MM.1S (cell line): ENCODE measurements around the gene PCDHB15.

Source experiments
- DNase-seq: peaks from one replicate; pipeline ENCODE4 v3.0.0-alpha.2; 2015
- H2AFZ ChIP-seq: fragments of 300-600 bp; sonication (generic); 2 replicates; pipeline ENCODE4 v1.6.0; 2016; ENCODE audit warnings: antibody characterized with exemption, low read length
- H3F3A ChIP-seq: fragments of 300-600 bp; sonication (generic); 2 replicates; pipeline ENCODE4 v1.6.1; 2016; ENCODE audit warnings: mild to moderate bottlenecking, antibody characterized with exemption, low read length, moderate library complexity, mixed read lengths; ENCODE audit not compliant: insufficient read depth
- H3K27ac ChIP-seq: fragments of 300-600 bp; sonication (generic); 2 replicates; pipeline ENCODE4 v1.5.1; 2016; ENCODE audit warnings: mild to moderate bottlenecking, low read length
- H3K27me3 ChIP-seq: fragments of 300-600 bp; sonication (generic); replicated peaks from 2 replicates; pipeline ENCODE4 v1.6.0; 2016; ENCODE audit warnings: low read length; ENCODE audit not compliant: insufficient read depth
- H3K36me3 ChIP-seq: fragments of 300-600 bp; sonication (generic); replicated peaks from 2 replicates; pipeline ENCODE4 v1.6.1; 2016; ENCODE audit warnings: mild to moderate bottlenecking, low read length, mixed read lengths; ENCODE audit not compliant: insufficient read depth
- H3K4me1 ChIP-seq: fragments of 300-600 bp; sonication (generic); 2 replicates; pipeline ENCODE4 v1.6.1; 2016; ENCODE audit warnings: low read length, mixed read lengths
- H3K4me2 ChIP-seq: fragments of 300-600 bp; sonication (generic); 2 replicates; pipeline ENCODE4 v1.6.0; 2016; ENCODE audit warnings: low read depth, low read length
- H3K4me3 ChIP-seq: fragments of 300-600 bp; sonication (generic); 2 replicates; pipeline ENCODE4 v1.5.1; 2016; ENCODE audit warnings: low read length, mixed read lengths
- H3K79me2 ChIP-seq: fragments of 300-600 bp; sonication (generic); 2 replicates; pipeline ENCODE4 v1.6.1; 2016; ENCODE audit warnings: mixed run types, low read length, mixed read lengths
- H3K9ac ChIP-seq: fragments of 300-600 bp; sonication (generic); 2 replicates; pipeline ENCODE4 v1.6.1; 2016; ENCODE audit warnings: low read length, mixed read lengths
- H3K9me2 ChIP-seq: fragments of 300-600 bp; sonication (generic); replicated peaks from 2 replicates; pipeline ENCODE4 v1.6.1; 2016; ENCODE audit warnings: mild to moderate bottlenecking, low read length, mixed read lengths; ENCODE audit not compliant: insufficient read depth
- H3K9me3 ChIP-seq: fragments of 300-600 bp; sonication (generic); replicated peaks from 2 replicates; pipeline ENCODE4 v1.6.1; 2016; ENCODE audit warnings: mild to moderate bottlenecking, low read length, mixed read lengths; ENCODE audit not compliant: insufficient read depth
- H4K20me1 ChIP-seq: fragments of 300-600 bp; sonication (generic); 2 replicates; pipeline ENCODE4 v1.6.1; 2016; ENCODE audit warnings: mild to moderate bottlenecking, low read length, moderate library complexity, mixed read lengths; ENCODE audit not compliant: insufficient read depth
- EZH2 ChIP-seq: fragments of 300-600 bp; sonication (generic); optimal IDR thresholded peaks from 2 replicates; pipeline ENCODE3; 2017; ENCODE audit warnings: low read depth, mild to moderate bottlenecking, antibody characterized with exemption, low read length, mixed read lengths
- EZH2phosphoT487 ChIP-seq: fragments of 300-600 bp; sonication (generic); IDR thresholded peaks from 2 replicates; pipeline ENCODE4 v1.6.1; 2018; ENCODE audit warnings: antibody characterized with exemption, low read length
- TF ChIP-seq, protein P1 (sequence below): fragments of 300-600 bp; sonication (generic); IDR thresholded peaks from 2 replicates; pipeline ENCODE4 v1.5.1; 2016; ENCODE audit warnings: antibody characterized with exemption, low read length, mixed read lengths

The PCDHB15 gene

GRCh38 chr5:141250576-141250975 is 5.4 kb downstream of the PCDHB15 start:
- no peaks in the 10 kb centered on the region for H3K4me1 ChIP-seq
- H3K4me2 ChIP-seq: no peak overlapping the region
- DNase-seq: no peak
- TF ChIP-seq, protein P1, sequence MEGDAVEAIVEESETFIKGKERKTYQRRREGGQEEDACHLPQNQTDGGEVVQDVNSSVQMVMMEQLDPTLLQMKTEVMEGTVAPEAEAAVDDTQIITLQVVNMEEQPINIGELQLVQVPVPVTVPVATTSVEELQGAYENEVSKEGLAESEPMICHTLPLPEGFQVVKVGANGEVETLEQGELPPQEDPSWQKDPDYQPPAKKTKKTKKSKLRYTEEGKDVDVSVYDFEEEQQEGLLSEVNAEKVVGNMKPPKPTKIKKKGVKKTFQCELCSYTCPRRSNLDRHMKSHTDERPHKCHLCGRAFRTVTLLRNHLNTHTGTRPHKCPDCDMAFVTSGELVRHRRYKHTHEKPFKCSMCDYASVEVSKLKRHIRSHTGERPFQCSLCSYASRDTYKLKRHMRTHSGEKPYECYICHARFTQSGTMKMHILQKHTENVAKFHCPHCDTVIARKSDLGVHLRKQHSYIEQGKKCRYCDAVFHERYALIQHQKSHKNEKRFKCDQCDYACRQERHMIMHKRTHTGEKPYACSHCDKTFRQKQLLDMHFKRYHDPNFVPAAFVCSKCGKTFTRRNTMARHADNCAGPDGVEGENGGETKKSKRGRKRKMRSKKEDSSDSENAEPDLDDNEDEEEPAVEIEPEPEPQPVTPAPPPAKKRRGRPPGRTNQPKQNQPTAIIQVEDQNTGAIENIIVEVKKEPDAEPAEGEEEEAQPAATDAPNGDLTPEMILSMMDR: no peak
- no peak for TF ChIP-seq EZH2phosphoT487
- no peak for TF ChIP-seq EZH2
- H4K20me1 ChIP-seq: no peaks in the 10 kb centered on the region
- H3K27ac ChIP-seq: no peak overlapping the region
- no peak overlapping the region for H3K9ac ChIP-seq
- H3K79me2 ChIP-seq: no peaks in the 10 kb centered on the region
- H2AFZ ChIP-seq: no peak overlapping the region
- H3K9me3 ChIP-seq: 0 out of 2 replicates have a peak, but pooled peaks cover 4% of the 10 kb centered on the region
- H3K4me3 ChIP-seq: no peak overlapping the region
- no peaks in the 10 kb centered on the region for H3K36me3 ChIP-seq
- H3K27me3 ChIP-seq: no peaks in the 10 kb centered on the region
- H3K9me2 ChIP-seq: no peaks in the 10 kb centered on the region
- H3F3A ChIP-seq: no peaks in the 10 kb centered on the region

GRCh38 chr5:141258464-141258863 is 13.3 kb downstream of the PCDHB15 start:
- Histone ChIP-seq H3K36me3 (no peaks in the 10 kb centered on the region), H3F3A (no peaks in the 10 kb centered on the region), H3K4me1 (no peaks in the 10 kb centered on the region), H3K4me2 (no peak overlapping the region), H3K9ac (no peak overlapping the region), H2AFZ (no peak overlapping the region), H4K20me1 (no peaks in the 10 kb centered on the region), H3K27me3 (no peaks in the 10 kb centered on the region), H3K27ac (no peak overlapping the region), H3K9me3 (peaks cover 4% of the 10 kb centered on the region), H3K4me3 (no peak overlapping the region), H3K9me2 (no peaks in the 10 kb centered on the region), H3K79me2 (no peaks in the 10 kb centered on the region)
- no peak for DNase-seq
- TF ChIP-seq EZH2 (no peak), EZH2phosphoT487 (no peak)
- TF ChIP-seq, protein P1: no peak

GRCh38 chr5:141258948-141259347 is 13.8 kb downstream of the PCDHB15 start:
- Histone ChIP-seq H3K9ac (no peak overlapping the region), H3K4me2 (no peak overlapping the region), H2AFZ (no peak overlapping the region), H3K27me3 (no peaks in the 10 kb centered on the region), H3F3A (no peaks in the 10 kb centered on the region), H3K4me1 (no peaks in the 10 kb centered on the region), H3K79me2 (no peaks in the 10 kb centered on the region), H3K9me2 (no peaks in the 10 kb centered on the region), H3K36me3 (no peaks in the 10 kb centered on the region), H4K20me1 (no peaks in the 10 kb centered on the region), H3K4me3 (no peak overlapping the region), H3K9me3 (peaks cover 4% of the 10 kb centered on the region), H3K27ac (no peak overlapping the region)
- DNase-seq: no peak
- TF ChIP-seq EZH2phosphoT487 (no peak), EZH2 (no peak)
- TF ChIP-seq, protein P1: no peak
